Measurements from ENCODE around the gene CLDN10.
"Not testable (repeated sequence)": the region's sequence is repeated elsewhere in the genome, so short reads cannot be mapped to it uniquely, and the experiment has no call there.

CLDN10 gene

DNA sequence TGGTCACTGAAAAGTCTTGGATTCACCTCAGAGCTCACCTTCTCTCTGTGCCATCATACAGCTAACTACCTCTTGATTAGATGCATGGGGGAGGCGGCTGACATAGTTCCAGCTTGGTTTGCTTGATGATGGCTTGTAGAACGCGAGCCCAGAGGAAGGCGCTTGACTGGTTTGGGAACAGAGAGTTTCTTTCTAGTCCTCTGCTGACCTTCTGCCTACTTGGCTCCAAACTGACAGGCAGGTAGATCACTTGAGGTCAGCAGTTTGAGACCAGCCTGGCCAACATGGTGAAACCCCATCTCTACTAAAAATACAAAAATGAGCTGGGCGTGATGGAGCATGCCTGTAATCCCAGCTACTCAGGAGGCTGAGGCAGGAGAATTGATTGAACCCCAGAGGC, 36.9 kb upstream of the CLDN10 start:
- not testable (repeated sequence) for H3K4me3 ChIP-seq (ENCODE audit: low read depth, low read length); H3K4me1 ChIP-seq (ENCODE audit: control insufficient read depth, insufficient read depth, low read length); H3K27ac ChIP-seq (ENCODE audit: low read depth, low read length); H3K27me3 ChIP-seq (ENCODE audit: control insufficient read depth, insufficient read depth, low read length); H3K9ac ChIP-seq (ENCODE audit: low read length); H3K9me3 ChIP-seq (ENCODE audit: control insufficient read depth, insufficient read depth, low read depth, low read length); H3K36me3 ChIP-seq (ENCODE audit: control insufficient read depth, insufficient read depth, low read length)

GRCh38 chr13:95516021-95516420, 36.5 kb upstream of the CLDN10 start:
- no peak overlapping the region for H3K27ac ChIP-seq (ENCODE audit: low read depth, low read length)
- no peak overlapping the region for H3K4me3 ChIP-seq (ENCODE audit: low read depth, low read length)
- no peaks in the 10 kb centered on the region for H3K36me3 ChIP-seq (ENCODE audit: control insufficient read depth, insufficient read depth, low read length)
- no peaks in the 10 kb centered on the region for H3K4me1 ChIP-seq (ENCODE audit: control insufficient read depth, insufficient read depth, low read length)
- H3K9ac ChIP-seq (ENCODE audit: low read length) = no peak overlapping the region
- no peaks in the 10 kb centered on the region for H3K27me3 ChIP-seq (ENCODE audit: control insufficient read depth, insufficient read depth, low read length)
- no peaks in the 10 kb centered on the region for H3K9me3 ChIP-seq (ENCODE audit: control insufficient read depth, insufficient read depth, low read depth, low read length)

- Histone ChIP-seq H3K4me1 (ENCODE audit: control insufficient read depth, insufficient read depth, low read length) (no peaks in the 10 kb centered on the region), H3K27me3 (ENCODE audit: control insufficient read depth, insufficient read depth, low read length) (no peaks in the 10 kb centered on the region), H3K4me3 (ENCODE audit: low read depth, low read length) (no peak overlapping the region), H3K9ac (ENCODE audit: low read length) (no peak overlapping the region), H3K36me3 (ENCODE audit: control insufficient read depth, insufficient read depth, low read length) (no peaks in the 10 kb centered on the region), H3K27ac (ENCODE audit: low read depth, low read length) (no peak overlapping the region), H3K9me3 (ENCODE audit: control insufficient read depth, insufficient read depth, low read depth, low read length) (no peaks in the 10 kb centered on the region)
Measured at GRCh38 chr13:95516492-95516891, 36.0 kb upstream of the CLDN10 start.

DNA sequence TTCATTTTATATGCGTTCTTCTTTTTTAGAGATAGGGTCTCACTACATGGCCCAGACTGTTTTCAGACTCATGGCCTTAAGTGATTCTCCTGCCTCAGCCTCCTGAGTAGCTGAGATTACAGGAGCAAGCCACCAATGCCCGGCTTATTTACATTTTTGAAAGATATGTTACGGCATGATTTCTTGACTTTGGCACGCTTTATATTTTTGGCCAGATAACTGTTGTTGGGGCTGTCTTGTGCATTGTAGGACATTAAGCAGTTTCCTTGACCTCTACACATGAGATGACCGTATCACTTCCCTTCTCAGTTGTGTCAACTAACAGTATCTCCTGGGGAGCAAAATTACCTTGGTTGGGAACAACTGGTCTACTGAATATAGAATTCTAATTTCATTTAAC, 28.9 kb upstream of the CLDN10 start:
- Histone ChIP-seq H3K4me1 (ENCODE audit: control insufficient read depth, insufficient read depth, low read length) (no peaks in the 10 kb centered on the region), H3K27me3 (ENCODE audit: control insufficient read depth, insufficient read depth, low read length) (no peaks in the 10 kb centered on the region), H3K9ac (ENCODE audit: low read length) (no peak overlapping the region), H3K36me3 (ENCODE audit: control insufficient read depth, insufficient read depth, low read length) (no peaks in the 10 kb centered on the region), H3K4me3 (ENCODE audit: low read depth, low read length) (no peak overlapping the region), H3K27ac (ENCODE audit: low read depth, low read length) (no peak overlapping the region), H3K9me3 (ENCODE audit: control insufficient read depth, insufficient read depth, low read depth, low read length) (no peaks in the 10 kb centered on the region)

GRCh38 chr13:95524264-95524901, 28.1 kb upstream of the CLDN10 start:
- no peaks in the 10 kb centered on the region for H3K4me1 ChIP-seq (ENCODE audit: control insufficient read depth, insufficient read depth, low read length)
- H3K27me3 ChIP-seq (ENCODE audit: control insufficient read depth, insufficient read depth, low read length) = no peaks in the 10 kb centered on the region
- no peak overlapping the region for H3K4me3 ChIP-seq (ENCODE audit: low read depth, low read length)
- no peaks in the 10 kb centered on the region for H3K9me3 ChIP-seq (ENCODE audit: control insufficient read depth, insufficient read depth, low read depth, low read length)
- no peaks in the 10 kb centered on the region for H3K36me3 ChIP-seq (ENCODE audit: control insufficient read depth, insufficient read depth, low read length)
- H3K9ac ChIP-seq (ENCODE audit: low read length) = no peak overlapping the region
- no peak overlapping the region for H3K27ac ChIP-seq (ENCODE audit: low read depth, low read length)

DNA sequence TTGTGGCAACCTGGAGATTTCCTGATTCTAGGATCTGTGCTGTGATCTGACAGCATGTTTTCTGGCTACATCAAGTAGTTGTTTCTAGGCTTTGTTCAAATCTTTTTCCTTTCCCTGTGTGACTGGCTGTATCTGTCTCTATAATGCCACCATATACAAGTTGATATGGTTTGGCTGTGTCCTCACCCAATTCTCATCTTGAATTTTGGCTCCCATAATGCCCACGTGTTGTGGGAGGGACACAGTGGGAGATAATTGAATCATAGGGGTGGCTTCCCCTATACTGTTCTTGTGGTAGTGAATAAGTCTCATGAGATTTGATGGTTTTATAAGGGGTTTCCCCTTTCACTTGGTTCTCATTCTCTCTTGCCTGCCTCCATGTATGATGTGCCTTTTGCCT, 24.6 kb upstream of the CLDN10 start:
- Histone ChIP-seq H3K4me1 (ENCODE audit: control insufficient read depth, insufficient read depth, low read length) (no peaks in the 10 kb centered on the region), H3K36me3 (ENCODE audit: control insufficient read depth, insufficient read depth, low read length) (no peaks in the 10 kb centered on the region), H3K9ac (ENCODE audit: low read length) (no peak overlapping the region), H3K27ac (ENCODE audit: low read depth, low read length) (no peak overlapping the region), H3K27me3 (ENCODE audit: control insufficient read depth, insufficient read depth, low read length) (no peaks in the 10 kb centered on the region), H3K4me3 (ENCODE audit: low read depth, low read length) (no peak overlapping the region), H3K9me3 (ENCODE audit: control insufficient read depth, insufficient read depth, low read depth, low read length) (no peaks in the 10 kb centered on the region)

GRCh38 chr13:95530178-95530577, 22.3 kb upstream of the CLDN10 start:
- no peaks in the 10 kb centered on the region for H3K27me3 ChIP-seq (ENCODE audit: control insufficient read depth, insufficient read depth, low read length)
- no peaks in the 10 kb centered on the region for H3K36me3 ChIP-seq (ENCODE audit: control insufficient read depth, insufficient read depth, low read length)
- H3K27ac ChIP-seq (ENCODE audit: low read depth, low read length) = no peak overlapping the region
- H3K9ac ChIP-seq (ENCODE audit: low read length) = no peak overlapping the region
- H3K4me1 ChIP-seq (ENCODE audit: control insufficient read depth, insufficient read depth, low read length) = peaks cover 6% of the 10 kb centered on the region
- H3K9me3 ChIP-seq (ENCODE audit: control insufficient read depth, insufficient read depth, low read depth, low read length) = no peaks in the 10 kb centered on the region
- H3K4me3 ChIP-seq (ENCODE audit: low read depth, low read length) = no peak overlapping the region

- Histone ChIP-seq H3K4me3 (ENCODE audit: low read depth, low read length) (no peak overlapping the region), H3K27me3 (ENCODE audit: control insufficient read depth, insufficient read depth, low read length) (no peaks in the 10 kb centered on the region), H3K9ac (ENCODE audit: low read length) (no peak overlapping the region), H3K36me3 (ENCODE audit: control insufficient read depth, insufficient read depth, low read length) (no peaks in the 10 kb centered on the region), H3K9me3 (ENCODE audit: control insufficient read depth, insufficient read depth, low read depth, low read length) (no peaks in the 10 kb centered on the region), H3K4me1 (ENCODE audit: control insufficient read depth, insufficient read depth, low read length) (peaks cover 6% of the 10 kb centered on the region), H3K27ac (ENCODE audit: low read depth, low read length) (no peak overlapping the region)
Measured at GRCh38 chr13:95533545-95534160, 18.9 kb upstream of the CLDN10 start.

DNA sequence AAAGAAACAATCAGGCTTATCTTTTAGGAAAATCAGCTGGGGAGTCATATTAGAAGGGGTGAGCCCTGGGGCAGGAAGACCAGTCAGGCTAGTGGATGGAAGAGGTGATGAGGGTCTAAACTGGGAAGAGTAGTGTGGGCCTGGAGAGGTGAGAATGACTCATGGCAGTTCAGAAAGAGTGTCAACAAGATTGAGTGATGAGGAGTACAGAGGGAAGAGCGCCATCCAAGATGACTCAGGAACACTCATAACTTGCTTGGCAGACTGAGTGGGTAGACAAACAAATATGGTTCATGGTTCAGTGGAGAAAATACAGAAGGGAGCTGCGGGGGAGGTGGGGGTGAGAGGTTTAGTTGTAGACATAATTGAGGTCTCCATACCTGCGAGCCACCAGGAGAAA, 17.3 kb upstream of the CLDN10 start:
- H3K4me1 ChIP-seq (ENCODE audit: control insufficient read depth, insufficient read depth, low read length) = peaks cover 6% of the 10 kb centered on the region
- H3K27me3 ChIP-seq (ENCODE audit: control insufficient read depth, insufficient read depth, low read length) = no peaks in the 10 kb centered on the region
- H3K9ac ChIP-seq (ENCODE audit: low read length) = no peak overlapping the region
- no peak overlapping the region for H3K27ac ChIP-seq (ENCODE audit: low read depth, low read length)
- H3K36me3 ChIP-seq (ENCODE audit: control insufficient read depth, insufficient read depth, low read length) = no peaks in the 10 kb centered on the region
- H3K4me3 ChIP-seq (ENCODE audit: low read depth, low read length) = no peak overlapping the region
- no peaks in the 10 kb centered on the region for H3K9me3 ChIP-seq (ENCODE audit: control insufficient read depth, insufficient read depth, low read depth, low read length)

DNA sequence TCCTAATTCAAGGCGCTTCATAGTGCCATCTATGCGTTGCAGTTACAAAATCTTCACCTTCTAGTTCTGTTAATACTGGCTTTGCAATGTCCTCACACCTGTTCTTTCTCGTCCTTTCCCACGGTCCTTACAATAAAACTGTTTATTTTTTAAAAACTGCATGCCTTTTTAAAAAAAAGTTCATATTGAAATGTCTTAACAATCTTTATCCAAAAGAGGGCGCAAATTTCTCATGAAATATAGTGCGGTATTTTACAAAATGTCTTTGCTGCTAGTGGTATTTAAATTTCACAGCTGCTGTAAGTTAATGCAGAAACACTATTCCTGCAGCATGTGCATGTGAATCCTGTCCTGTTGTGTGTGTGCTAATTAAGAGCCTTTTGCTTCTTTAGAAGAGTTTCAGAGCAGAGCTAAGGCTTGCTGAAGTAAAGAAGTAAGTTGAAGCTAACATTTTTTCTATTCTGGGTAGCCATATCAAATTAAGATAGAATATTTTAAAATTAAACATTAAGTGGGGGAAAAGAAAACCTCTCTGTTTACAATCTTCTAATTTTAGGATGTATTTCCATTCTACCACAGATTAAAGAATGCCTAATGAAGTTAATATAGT, 15.8 kb upstream of the CLDN10 start:
- Histone ChIP-seq H3K4me3 (ENCODE audit: low read depth, low read length) (no peak overlapping the region), H3K9ac (ENCODE audit: low read length) (no peak overlapping the region), H3K9me3 (ENCODE audit: control insufficient read depth, insufficient read depth, low read depth, low read length) (no peaks in the 10 kb centered on the region), H3K4me1 (ENCODE audit: control insufficient read depth, insufficient read depth, low read length) (peaks cover 6% of the 10 kb centered on the region), H3K27ac (ENCODE audit: low read depth, low read length) (no peak overlapping the region), H3K36me3 (ENCODE audit: control insufficient read depth, insufficient read depth, low read length) (no peaks in the 10 kb centered on the region), H3K27me3 (ENCODE audit: control insufficient read depth, insufficient read depth, low read length) (no peaks in the 10 kb centered on the region)

GRCh38 chr13:95540888-95541287, 11.6 kb upstream of the CLDN10 start:
- Histone ChIP-seq H3K9me3 (ENCODE audit: control insufficient read depth, insufficient read depth, low read depth, low read length) (no peaks in the 10 kb centered on the region), H3K9ac (ENCODE audit: low read length) (no peak overlapping the region), H3K27me3 (ENCODE audit: control insufficient read depth, insufficient read depth, low read length) (no peaks in the 10 kb centered on the region), H3K36me3 (ENCODE audit: control insufficient read depth, insufficient read depth, low read length) (no peaks in the 10 kb centered on the region), H3K4me3 (ENCODE audit: low read depth, low read length) (no peak overlapping the region), H3K4me1 (ENCODE audit: control insufficient read depth, insufficient read depth, low read length) (no peaks in the 10 kb centered on the region), H3K27ac (ENCODE audit: low read depth, low read length) (no peak overlapping the region)

Data from HUES6 (cell line).